Measurements from ENCODE around the gene CYP2E1.
"Not testable (repeated sequence)": the region's sequence is repeated elsewhere in the genome, so short reads cannot be mapped to it uniquely, and the experiment has no call there.

CYP2E1 gene

DNA sequence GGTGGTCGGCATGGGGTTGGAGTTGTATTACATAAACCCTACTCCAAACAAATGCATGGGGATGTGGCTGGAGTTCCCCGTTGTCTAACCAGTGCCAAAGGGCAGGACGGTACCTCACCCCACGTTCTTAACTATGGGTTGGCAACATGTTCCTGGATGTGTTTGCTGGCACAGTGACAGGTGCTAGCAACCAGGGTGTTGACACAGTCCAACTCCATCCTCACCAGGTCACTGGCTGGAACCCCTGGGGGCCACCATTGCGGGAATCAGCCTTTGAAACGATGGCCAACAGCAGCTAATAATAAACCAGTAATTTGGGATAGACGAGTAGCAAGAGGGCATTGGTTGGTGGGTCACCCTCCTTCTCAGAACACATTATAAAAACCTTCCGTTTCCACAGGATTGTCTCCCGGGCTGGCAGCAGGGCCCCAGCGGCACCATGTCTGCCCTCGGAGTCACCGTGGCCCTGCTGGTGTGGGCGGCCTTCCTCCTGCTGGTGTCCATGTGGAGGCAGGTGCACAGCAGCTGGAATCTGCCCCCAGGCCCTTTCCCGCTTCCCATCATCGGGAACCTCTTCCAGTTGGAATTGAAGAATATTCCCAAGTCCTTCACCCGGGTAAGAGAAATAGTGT lies at the start of gene CYP2E1:
Gene CYP2E1 (plus strand): TSS at position 407 of the 632 bp plus-strand sequence. CDS start 33 bp downstream, at position 440.
- DNase-seq (ENCODE audit: low spot score): no peak
- TF ChIP-seq, protein P1, sequence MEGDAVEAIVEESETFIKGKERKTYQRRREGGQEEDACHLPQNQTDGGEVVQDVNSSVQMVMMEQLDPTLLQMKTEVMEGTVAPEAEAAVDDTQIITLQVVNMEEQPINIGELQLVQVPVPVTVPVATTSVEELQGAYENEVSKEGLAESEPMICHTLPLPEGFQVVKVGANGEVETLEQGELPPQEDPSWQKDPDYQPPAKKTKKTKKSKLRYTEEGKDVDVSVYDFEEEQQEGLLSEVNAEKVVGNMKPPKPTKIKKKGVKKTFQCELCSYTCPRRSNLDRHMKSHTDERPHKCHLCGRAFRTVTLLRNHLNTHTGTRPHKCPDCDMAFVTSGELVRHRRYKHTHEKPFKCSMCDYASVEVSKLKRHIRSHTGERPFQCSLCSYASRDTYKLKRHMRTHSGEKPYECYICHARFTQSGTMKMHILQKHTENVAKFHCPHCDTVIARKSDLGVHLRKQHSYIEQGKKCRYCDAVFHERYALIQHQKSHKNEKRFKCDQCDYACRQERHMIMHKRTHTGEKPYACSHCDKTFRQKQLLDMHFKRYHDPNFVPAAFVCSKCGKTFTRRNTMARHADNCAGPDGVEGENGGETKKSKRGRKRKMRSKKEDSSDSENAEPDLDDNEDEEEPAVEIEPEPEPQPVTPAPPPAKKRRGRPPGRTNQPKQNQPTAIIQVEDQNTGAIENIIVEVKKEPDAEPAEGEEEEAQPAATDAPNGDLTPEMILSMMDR (IDR thresholded peaks at IDR 0.05; ENCODE audit: extremely low read depth, missing control alignments): no peak

DNA sequence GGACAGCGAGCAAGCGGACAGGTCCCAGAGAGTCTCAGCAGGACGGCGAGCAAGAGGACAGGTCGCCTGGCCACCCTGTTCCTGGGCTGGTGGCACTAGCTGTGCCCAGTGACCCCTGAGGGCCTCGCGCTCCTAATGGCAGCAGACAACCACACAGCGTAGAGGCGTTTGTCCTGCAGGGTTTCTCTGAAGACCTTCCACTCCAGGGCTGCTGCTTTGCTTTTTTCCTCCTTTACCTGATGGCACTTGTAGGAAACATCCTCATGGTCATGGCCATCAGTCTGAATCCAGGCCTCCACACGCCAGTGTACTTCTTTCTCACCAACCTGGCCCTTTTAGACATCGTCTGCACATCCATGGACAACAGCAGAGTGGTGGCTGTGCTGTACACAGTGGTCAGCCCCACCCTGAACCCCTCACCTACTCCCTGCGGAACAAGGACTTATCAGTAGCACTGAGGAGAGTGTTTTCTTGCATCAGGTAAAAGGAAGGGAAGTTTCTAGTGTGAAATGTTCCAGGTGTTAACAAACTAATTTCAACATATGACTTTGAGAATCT lies 46.0 kb upstream of the CYP2E1 start:
- DNase-seq (ENCODE audit: low spot score): no peak
- TF ChIP-seq, protein P1 (IDR thresholded peaks at IDR 0.05; ENCODE audit: extremely low read depth, missing control alignments): no peak

DNA sequence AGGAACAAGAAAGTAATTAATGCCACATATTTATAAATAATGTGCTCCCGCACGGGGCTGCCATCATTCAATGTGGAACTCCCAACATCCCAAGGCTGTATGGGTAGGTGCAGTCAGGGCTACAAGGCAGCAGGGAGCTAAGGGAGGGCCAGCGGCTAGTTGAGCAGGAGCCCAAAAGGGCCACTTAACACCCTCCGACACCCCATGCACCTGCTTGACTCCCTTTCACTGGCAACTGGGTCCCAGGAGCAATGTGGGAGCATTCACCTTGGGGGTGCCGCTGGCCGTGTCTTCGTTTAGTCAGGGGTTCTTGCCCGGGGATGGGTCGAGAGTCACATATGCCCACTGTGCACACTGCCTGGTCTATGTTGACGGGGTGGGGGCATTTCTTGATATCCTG lies 45.5 kb upstream of the CYP2E1 start:
- DNase-seq (ENCODE audit: low spot score): no peak
- TF ChIP-seq, protein P1 (IDR thresholded peaks at IDR 0.05; ENCODE audit: extremely low read depth, missing control alignments): no peak

DNA sequence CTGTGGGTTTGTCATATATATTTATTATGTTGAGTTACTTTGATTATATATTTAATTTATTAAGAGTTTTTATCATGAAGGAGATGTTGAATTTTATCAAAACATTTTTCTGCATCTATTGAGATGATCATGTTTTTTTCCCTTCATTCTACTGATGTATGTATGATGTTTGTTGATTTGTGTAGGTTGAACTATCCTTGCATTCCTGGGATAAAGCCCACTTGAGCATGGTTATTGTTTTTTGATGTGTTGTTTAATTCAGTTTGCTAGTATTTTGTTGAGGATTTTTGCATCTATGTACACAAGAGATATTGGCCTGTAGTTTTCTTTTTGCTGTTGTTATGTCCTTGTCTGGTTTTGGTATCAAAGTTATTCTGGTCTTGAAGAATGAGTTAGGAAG lies 42.3 kb upstream of the CYP2E1 start:
- TF ChIP-seq, protein P1 (IDR thresholded peaks at IDR 0.05; ENCODE audit: extremely low read depth, missing control alignments): no peak

DNA sequence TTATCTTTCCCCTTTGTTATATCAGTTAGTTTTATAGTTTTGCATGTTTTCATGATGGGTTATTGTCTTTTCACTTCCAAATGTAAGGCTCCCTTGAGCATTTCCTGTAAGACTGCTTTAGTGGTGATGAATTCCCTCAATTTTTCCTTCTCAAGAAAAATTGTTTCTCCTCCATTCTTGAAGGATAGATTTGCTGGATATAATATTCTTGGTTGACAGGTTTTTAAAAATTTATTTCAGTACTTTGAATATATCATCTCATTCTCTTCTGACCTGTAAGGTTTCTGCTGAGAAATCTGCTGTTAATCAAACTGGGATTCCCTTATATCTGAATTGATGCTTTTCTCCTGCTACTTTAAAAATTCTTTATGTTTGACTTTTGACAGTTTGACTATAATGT lies 40.1 kb upstream of the CYP2E1 start:
- no peak for DNase-seq (ENCODE audit: low spot score)
- TF ChIP-seq, protein P1 (IDR thresholded peaks at IDR 0.05; ENCODE audit: extremely low read depth, missing control alignments): no peak

More for the DNA sequence above, 42.3 kb upstream of the CYP2E1 start:
- no peak for DNase-seq (ENCODE audit: low spot score)

DNA sequence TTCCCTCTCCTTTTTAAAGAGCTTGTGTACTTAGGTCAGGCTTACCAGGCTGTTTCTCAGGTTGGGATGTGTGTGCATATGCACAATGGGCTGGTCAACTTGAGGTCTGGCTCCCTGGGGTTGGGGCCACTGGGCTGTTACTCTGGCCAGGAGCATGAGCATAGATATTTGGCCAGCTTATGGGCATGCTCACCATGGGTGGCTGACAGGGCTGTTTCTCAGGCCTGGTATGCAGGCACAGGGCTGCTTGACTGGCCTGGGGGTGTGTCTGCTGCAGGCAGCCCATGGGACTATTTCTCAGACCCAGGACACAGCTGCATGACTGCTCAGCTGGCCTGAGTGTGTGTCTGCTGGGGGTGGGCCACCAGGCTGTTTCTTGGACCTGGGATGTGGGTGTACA lies 38.8 kb upstream of the CYP2E1 start:
- DNase-seq (ENCODE audit: low spot score): no peak
- TF ChIP-seq, protein P1 (IDR thresholded peaks at IDR 0.05; ENCODE audit: extremely low read depth, missing control alignments): no peak

DNA sequence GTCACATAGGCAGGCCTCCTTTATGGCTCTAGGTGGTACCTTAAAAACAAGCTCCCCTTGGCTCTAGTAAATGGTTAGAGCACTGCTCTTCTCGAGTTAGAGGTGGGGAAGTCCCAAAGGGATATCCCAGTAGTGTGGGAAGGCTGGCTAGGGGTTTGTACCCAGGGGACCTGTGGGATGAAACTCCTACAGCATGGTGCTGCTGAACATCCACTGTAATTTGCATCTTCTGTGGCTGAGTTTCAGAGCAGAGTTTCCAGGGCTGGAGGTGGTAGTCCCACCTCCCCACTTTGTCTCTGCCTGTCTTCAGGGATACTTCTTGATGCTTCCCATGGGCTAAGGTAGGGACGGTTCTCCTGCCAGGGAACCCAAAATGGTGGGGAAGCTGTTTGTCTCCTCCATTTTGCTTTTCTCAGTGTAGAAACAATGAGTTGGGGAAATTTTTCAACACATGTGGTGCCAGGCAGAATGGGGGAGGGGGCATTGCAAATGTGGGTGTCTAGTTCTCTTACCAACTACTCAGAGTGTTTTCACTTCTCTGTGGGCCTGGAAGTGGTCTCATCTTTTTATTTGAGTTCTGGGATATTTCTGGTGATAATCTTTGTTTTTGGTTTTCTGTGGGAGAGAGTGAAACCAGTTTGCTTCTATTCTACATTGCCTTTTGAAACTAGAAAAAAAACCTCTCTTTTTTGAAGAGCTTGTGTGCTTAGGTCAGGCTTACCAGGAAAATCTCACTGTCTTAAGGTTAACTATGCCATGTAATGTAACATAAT lies 37.2 kb upstream of the CYP2E1 start:
- no peak for DNase-seq (ENCODE audit: low spot score)
- TF ChIP-seq, protein P1 (IDR thresholded peaks at IDR 0.05; ENCODE audit: extremely low read depth, missing control alignments): no peak

DNA sequence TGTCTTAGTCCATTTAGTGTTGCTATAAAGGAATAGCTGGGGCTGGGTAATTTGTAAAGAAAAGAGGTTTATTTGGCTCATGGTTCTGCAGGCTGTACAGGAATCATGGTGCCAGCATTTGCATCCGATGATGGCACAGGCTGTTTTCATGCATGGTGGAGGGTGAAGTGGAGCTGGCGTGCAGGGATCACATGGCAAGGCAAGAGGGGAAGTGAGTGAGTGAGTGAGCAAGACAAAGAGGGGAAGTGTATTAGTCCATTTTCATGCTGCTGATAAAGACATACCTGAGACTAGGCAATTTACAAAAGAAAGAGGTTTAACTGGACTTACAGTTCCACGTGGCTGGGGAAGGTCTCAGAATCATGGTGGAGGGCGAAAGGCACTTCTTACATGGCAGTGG lies 33.6 kb upstream of the CYP2E1 start:
- DNase-seq (ENCODE audit: low spot score): not testable (repeated sequence)

DNA sequence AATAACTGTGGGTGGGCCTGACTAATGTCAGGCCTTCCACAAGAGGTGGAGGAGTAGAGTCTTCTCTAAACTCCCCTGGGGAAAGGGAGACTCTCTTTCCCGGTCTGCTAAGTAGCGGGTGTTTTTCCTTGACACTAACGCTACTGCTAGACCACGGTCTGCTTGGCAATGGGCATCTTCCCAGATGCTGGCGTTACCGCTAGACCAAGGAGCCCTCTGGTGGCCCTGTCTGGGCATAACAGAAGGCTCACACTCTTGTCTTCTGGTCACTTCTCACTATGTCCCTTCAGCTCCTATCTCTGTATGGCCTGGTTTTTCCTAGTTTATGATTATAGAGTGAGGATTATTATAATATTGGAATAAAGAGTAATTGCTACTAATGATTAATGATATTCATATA lies 29.8 kb upstream of the CYP2E1 start:
- not testable (repeated sequence) for DNase-seq (ENCODE audit: low spot score)

DNA sequence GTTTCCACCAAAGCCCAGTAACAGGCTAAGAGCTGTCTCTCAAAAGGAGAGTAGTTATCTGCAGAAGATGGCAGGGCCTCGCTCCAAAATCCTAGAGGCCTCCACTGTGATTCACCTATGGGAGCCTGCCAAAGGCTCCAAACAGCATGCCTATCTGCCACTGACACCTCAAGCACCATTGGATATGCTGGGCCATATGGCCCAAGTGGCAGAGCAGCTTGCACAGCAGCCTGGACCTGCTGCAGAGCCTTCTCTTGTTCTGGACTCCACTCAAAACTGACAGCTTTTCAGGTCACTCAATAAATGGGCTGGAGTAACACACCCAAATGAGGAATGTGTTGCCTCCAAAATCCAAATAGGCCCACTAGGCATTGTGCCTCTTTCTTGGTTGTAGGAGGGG lies 28.0 kb upstream of the CYP2E1 start:
- not testable (repeated sequence) for DNase-seq (ENCODE audit: low spot score)

DNA sequence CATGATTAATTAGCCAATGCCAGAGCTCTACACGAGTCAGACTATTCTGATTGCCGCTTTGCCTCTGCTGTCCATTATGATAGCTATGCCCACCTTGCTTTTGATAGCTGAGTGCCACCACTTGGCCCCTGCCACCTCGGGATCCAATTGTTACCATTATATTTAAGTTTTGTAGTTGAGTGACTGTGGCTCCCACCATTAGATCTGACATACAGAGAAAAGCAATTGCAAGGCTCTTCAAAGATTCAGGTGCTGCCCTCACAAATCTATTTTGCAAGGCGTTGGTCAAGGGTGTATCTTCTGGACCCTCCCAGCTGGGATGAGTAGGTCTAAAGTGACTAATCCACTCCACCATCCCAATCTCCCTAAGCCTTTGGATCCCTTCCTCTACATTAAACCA lies 26.3 kb upstream of the CYP2E1 start:
- DNase-seq (ENCODE audit: low spot score): not testable (repeated sequence)

Data from GM20000 (cell line).